Caki2 (cell line): ENCODE data around the gene AKR1C3. TPM values are rescaled to one million over a fixed set of nuclear protein-coding genes. Genes with fewer than 3 reads are reported as not detected.

Experiments
- total RNA-seq: library from RNA; depleted of rRNA; stranded (reverse); fragments of >200 nt; shearing (Covaris generic); gene quantifications from 2 replicates; pipeline ENCODE4 v1.2.3, GENCODE V29; 2014; ENCODE audit warnings: low replicate concordance; rRNA removed

The AKR1C3 gene
- total RNA-seq, 1 experiment from 2014 or later = 3,825 TPM

Other genes starting within 250 kb of the AKR1C3 start
- gene AKR1C1, start 131.0 kb upstream of the AKR1C3 start, total RNA-seq = 6,987 and 7,564 TPM in 2 replicates
- gene AKR1C2, start 90.6 kb upstream of the AKR1C3 start, total RNA-seq = 1,417 and 1,499 TPM in 2 replicates
- 4.3 TPM in 1 of 2 replicates, not detected in the other for gene AKR1C8, start 90.7 kb downstream of the AKR1C3 start, total RNA-seq
- gene AKR1C4, start 102.4 kb downstream of the AKR1C3 start, total RNA-seq = not detected in 2 replicates